Activated CD4-positive, CD25-positive, alpha-beta regulatory T cell treated with anti-CD3 and anti-CD28 coated beads, Interleukin-2, amount 50 U/mL, for 72 hours (primary cell): ENCODE data around the gene SWT1.
A peak's percentile ranks its signal among the peaks of the same experiment; 100 is the strongest.

Source experiments
- DNase-seq: peaks from one replicate; pipeline ENCODE4 v3.0.0; 2021

Gene SWT1, protein sequence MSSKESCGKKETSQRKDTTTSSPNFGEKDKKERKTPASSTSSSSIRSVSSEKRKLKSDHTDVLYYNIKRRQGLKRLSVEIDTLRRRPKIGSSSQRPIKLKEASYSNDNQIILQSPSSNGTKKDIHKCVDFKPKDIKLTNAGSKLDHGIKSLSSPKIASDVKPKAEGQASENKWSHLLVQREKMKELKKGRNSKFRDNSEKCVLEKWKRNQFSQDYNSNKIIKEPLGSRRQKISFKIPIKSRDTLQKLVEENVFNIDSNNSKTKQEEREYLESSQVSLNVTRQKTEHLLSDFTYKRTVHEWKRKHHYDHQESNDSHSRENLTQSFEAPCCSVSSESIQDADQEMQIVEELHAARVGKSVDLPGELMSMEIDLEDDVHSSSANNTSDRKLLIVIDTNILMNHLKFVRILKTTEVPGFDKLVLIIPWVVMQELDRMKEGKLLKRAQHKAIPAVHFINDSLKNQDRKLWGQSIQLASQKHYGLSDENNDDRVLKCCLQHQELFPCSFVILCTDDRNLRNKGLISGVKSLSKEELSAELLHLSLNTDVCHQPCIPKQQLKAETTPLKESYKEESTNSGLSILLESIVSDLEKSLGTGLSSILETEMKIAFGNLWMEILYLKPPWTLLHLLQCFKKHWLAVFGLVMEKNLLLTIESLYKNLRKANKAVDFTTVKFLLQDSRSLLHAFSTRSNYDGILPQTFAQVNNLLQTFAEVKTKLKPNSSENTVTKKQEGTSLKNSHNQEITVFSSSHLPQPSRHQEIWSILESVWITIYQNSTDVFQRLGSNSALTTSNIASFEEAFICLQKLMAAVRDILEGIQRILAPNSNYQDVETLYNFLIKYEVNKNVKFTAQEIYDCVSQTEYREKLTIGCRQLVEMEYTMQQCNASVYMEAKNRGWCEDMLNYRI

DNA sequence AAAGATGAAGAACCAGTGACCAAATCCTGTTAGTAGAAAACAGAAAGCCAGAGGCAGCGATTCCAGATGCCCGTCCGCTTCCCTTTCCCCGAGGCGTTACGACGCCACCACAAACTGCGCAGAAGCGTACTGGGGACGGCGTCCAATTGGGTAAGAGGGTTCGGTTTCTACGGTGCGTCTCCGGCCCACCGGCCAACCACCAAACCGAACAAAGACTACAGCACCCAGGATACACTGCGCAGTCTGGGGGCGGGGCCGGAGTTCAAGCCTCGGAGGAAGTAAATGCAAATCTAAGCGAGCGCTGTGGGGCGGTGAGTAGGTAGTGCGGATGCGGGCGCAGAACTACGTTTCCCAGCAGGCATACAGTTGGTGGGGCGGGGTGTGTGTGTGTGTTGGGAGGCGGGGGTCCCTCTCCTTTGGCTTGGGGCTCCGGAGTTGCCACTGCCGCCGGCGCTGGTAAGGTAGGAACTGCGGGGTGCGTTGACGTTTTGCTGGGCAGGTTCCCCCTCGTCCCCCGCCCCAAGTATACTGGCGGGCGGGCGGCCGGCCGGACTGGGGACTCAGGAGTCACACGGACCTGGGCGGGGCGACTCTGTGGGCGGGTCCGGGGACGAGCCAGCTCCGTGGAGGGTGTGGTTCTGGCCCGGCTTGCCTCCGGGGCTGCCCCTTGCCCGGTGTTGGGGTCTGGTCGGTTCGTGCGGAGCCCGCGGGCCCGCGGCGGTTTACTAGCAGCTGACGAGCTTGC, at the start of gene SWT1, which contains the start of gene TRMT1L:
Gene SWT1, plus strand, starts transcription at position 314 of the 745 bp plus-strand sequence. CDS start 3,675 bp downstream, outside the sequence.
Gene TRMT1L, minus strand, starts transcription at position 100 of the 745 bp plus-strand sequence. CDS start 241 bp downstream, outside the sequence.
- peak; percentile 96 for DNase-seq

DNA sequence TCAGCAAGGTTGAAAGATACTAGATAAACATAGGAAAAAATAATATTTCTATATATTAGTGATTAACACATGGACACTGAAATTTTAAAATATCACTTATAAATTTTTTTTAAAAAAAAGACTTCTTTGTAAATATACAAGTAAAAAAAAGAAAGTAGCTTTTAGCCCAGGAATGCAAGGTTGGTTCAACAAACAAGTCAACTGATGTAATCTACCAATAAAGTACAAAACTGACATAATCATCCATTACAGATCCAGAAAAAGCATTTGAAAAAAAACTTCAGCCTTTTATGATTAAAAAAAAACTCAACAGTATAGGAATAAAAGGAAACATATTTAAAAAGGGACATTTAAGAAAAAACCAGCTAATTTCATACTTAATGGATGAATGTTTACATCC, 48.6 kb upstream of the SWT1 start:
- DNase-seq, result no peak

DNA sequence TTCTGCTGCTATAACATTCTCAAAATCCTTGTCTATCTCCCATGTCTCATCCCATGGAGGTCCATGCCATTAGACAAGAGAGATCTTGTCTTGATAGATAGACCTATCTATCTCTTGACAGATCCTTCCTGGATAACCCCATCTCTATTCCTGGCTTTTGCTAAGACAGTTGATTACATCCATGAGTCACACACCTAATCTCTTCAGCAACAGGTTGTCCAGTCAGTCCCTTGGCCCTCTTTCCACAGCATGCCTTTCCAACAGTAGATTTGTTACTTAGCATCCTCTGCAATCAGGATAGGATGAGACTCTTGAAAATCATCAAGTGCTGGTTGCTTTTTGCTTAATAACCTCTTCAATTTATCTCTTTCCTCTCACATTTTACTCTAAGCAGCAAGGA, 46.8 kb upstream of the SWT1 start:
- no peak for DNase-seq

DNA sequence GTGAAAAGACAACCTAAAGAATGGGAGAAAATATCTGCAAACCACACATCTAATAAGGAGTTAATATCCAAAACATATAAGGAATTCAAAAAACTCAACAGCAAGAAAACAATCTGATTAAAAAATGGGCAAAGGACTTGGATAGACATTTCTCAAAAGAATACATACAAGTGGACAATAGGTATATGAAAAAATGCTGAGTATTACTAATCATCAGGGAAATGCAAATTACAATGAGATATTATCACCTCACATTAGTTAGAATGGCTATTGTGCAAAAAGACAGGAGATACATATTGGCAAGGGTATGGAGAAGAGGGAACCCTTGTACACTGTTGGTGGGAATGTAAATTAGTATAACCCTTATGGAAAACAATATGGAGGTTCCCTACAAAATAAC, 45.1 kb upstream of the SWT1 start:
- no peak for DNase-seq

DNA sequence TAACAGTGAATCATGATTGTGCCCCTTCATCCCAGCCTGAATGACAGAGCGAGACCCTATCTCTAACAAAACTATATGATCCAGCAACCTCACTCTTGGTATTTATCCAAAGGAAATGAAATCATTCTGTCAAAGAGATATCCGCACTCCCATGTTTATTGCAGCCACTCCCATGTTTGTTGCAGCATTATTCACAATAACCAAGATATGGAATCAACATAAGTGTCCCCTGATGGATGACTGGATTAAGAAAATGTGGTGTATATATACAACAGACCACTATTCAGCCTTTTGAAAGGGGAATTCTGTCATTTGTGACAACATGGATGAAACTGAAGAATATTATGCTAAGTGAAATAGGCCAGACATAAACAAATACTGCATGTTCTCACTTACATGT, 44.6 kb upstream of the SWT1 start:
- DNase-seq, result no peak

DNA sequence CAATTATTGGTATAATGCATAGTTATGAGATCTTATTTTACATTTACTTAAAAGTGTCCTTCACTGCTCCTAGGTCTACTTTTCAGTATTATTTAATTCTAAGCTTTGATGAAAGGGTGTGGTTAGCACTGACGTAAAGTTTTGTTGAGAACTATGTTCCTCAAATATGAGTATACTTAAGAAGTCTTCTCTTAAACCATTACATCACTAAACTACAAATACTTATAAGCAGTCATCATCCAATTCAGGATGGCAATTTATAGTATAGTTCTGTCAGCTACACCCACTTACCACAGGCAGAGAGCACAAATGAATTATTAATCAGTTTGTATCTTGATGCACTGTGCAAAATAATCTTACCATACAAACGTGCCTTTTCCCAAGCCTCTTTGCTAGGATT, 27.3 kb upstream of the SWT1 start:
- DNase-seq, result no peak

DNA sequence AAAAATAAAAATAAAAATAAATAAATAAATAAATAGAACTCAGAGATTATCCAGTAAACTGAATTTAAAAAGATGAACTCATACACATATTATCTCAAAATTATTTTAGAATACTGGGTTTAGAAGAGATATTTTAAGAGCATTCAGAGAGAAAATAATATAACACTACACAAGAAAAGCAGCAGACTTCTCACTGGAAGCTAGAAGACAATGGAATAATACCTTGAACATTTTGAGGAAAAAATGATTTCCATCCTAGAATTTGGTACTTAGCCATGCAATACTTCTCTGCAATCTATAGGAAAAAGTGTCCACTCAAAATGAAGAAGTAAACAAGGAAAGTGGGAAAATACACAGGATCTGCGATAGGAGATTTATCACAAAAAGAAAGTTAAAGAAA, 24.4 kb upstream of the SWT1 start:
- DNase-seq, result no peak

DNA sequence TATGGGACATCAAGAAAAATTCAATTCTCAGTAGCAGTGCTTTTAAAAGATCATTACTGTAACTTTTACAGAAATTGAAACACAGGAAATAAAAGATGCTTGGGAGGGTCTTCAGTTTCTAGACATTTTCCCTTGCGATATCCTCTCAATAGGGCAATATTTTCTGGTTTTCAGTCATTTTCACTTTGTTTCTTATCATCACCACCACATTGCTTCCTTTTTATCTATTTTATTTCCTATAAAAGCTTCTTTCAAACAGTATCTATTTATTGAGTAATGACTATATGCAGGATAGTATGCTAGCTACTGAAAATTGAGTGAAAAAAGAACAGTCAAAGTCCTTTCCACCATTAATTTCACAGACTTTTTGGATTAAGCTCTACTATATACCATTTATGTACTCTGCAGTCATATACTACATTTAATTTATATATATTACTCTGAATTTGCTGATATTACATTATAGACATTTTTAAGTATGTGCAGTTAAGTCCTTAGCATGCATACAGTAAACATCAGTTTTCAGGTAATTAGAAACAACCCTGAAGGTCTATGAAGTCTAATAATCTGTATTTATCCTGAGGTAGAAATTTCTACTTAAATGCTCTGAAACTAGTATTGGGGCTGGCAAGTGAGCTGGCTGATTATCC, 18.9 kb upstream of the SWT1 start:
- DNase-seq, result no peak

DNA sequence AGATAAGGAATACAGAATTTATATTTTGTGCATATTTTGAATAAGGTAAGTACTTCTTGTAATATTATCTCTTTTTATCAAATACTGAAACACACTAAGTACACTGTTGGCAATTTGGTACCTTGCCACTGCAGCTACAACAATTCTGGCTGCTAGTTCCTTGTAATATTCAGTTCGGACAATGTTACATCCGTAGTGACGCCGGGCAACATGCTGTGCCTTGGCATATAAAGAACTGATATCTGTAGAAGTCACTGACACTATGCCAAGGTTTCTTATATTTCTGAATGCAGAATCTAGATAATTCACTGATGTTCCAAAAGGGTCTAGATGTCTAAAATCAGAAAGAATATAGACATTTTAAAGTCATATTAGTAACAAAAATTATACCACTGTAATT, 17.7 kb upstream of the SWT1 start:
- no peak for DNase-seq

DNA sequence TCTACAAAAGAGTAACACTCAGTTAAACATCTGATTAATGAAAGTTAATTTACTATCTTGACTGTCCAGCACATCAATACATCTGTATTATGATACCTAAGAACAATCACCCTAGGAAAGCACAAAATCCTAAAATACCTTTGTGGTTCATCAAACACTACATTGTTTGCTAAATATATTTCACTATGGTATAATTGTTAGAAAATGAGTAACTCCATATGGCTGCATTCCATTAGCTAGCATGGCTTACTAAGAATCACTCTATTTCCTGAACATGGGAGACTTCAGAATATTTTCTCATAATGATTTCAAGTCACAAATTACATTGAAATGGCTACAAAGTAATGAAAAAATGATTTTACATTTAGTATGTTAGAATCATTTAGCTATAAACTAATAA, 12.7 kb upstream of the SWT1 start:
- DNase-seq, result no peak

DNA sequence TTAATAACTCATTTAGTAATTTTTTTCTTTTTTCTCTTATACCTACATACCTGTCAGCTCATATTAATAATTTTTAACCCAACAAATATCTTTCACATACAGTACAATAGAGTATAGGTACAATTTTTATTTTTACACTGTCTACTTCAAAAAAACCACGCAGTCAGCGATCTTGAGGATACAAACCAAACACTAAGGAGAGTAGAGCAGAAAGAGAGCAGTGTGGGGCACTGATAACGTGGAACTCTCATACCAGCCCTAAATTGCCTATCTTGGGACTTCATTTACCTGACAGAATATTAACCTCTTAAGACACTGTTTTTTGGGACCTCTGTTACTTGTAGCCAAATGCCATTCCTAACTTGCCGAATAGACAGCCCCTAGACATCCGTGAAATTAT, 5.8 kb upstream of the SWT1 start:
- DNase-seq, result no peak

DNA sequence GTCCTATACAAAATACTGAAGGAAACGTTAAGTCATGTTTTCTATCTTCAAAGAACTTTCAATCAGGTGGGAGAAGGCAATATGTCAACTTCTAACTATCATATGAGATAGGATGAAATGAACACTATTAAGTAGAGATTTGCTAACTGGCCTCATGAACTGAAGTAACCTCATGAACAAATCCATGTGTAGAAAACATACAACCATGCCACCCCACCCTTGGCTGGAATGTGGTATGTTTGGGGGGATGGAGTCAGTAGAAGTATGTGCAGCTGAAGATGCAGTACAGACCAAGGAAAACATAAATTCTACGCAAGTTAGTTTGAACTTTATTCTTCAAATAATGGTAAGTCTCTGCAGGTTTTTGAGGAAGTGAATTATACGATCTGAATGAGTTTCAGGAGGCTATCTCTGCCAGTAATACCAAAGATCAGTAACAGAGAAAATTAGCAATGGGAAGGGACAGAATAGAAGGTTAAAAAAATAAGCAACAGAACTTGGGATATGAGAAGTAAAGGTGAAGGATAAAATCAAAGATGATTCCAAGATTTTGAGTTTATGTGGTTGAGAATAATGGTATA, 4.7 kb upstream of the SWT1 start:
- DNase-seq, result no peak

DNA sequence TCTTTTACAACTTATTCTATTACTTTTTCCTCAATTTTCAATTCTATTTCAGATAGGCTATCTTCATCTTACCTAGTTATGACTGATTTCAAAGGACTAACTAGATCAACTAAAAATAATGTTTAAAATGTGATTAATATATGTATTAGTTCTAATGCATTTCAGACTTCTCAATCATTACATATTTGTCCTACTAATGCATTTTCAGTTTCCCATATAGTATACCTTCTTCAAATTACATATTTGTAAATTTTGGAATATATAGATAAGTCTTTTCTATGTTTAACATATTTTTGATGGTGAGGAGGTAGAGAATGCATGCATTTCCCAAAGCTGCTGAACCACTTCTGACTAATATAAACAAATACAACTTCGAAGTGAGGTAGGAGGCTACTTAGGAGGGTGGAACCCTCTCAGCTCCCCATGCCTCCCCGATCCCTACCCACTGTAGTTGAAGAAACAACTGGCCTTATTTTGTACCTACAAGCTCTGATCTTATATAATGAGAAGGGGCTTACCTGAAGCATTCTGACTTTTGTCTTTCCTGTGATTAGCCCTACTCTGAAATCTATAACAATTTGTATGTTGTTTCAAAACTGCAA, 2.0 kb upstream of the SWT1 start:
- no peak for DNase-seq

DNA sequence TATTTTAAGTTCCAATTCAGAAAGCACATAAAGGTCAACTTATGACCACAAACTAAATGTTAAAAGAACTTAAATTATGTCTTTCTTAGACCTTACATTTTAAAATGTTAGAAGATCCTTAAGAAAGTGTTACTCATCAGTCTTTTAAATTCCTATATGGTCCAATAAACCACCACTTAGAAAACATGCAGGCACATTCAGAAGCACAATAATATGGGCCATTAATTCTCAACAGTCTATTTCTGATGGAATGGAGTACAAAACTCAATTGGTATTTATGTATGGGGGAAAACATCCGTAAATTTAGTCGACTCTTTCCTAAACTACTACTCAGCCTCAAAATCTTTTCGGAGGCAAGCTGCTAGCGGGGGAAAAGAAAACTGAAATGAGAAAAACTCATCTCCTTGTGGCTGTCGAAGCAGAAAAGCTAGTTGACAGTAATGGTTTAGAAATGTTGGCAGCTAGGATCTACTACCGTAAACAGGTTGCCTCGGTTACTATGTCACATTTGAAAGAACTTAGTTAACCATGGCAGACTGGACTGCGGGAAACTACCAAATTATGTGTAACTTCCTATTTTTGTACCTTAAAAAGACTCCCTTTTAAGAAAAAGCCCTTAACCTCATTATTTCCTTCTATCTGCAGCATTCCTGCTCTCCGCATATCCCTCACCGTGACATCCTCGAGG, 1.2 kb upstream of the SWT1 start:
- DNase-seq, result no peak

DNA sequence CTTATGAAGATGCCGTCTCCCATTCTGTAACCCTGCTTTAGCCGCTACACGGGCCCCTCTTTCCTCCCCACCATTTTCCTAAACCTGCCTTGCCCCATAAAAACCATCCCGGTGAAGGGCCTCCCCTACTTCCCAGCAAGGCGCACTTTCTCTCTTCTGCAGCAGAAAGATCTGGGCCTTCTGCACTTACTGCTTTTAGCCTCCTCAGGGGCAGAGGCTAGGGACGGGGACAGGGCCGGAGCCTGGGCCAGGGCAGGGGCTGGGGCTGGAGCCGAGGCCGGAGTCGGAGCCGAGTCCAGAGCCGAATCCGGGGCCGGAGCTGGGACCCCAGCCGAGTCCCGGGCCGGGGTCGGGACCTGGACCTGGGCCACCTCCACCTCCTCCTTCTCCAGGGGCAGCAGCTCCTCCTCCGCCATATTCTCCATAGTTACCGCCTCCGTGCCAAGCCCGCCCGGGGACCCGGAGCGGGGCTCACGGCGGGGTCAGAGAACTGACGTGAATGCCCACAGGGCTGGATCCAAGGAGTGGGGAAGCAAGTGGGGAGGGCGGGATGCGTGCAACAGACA, 596 bp upstream of the SWT1 start:
- no peak for DNase-seq

DNA sequence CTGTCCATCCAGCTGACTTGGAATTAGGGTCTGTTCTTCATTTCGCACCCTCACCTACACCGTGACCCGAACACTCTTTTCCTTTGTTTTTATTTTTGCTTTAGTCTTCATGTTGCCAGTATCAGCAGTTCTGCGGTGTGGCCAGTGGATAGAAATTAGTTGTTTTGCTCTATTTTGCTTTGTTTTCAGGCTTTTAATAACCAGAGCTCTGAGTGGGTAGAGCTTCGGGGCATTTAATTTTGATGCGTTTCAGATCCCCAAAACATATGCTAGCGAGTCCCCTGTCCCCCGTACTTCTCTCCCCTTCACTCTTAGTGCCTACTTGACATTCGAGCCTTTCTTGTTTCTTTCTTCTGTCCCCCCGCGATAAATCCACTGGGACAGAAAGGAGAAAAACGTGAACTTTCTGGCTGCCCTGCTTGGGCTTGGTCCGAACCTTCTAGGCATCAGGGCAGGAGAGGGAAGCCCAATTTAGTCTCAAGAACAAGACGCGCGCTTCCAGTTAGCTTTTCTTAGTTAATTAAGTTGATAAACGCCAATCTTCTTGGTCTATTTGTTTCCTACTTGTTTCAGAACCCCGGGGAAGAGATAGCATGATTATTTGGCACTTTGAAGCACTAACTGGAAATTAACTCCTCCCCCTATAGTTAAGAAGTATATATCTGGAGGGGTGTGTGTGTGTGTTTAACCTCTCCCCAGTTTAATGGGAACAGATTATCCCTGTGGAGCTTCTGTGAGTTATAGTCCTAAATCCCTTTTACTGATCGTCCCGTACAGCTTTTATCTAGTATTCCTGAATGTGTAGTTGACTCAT, 839 bp downstream of the SWT1 start:
- no peak for DNase-seq

DNA sequence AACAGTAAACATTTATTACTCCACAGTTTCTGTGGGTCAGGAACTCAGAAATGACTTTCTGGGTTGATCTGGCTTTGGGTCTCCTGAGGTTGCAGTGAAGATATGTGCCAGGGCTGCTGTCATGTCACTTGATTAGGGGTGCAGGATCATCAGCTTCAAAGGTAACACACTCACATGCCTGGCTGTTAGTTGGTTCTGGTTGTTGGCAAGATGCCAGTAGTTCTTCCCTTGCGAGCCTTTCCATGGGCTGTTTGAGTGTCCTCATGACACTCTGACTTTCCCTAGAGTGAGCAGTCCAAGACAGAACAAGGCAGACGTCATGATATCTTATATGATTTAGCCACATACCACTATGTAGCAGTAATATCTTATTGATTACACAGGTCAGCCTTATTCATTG, 1.8 kb downstream of the SWT1 start:
- no peak for DNase-seq

DNA sequence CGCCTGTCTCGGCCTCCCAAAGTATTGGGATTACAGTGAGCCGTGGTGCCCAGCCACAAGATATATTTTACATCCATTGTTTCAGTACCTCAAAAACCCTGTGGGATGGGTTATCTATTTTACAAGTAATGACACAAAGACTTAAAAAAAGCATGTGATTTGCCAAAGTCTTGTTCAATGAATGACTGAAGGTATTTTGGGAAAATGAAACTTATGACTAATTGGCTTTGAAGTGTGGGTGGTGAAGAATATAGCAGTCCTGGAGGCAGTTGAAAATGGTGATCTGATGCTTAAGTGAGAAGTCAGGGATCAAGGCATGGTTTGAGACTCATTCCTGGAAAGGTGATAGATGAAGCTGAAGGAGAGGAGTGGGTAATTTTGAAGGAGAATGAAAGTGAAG, 3.0 kb downstream of the SWT1 start:
- no peak for DNase-seq

DNA sequence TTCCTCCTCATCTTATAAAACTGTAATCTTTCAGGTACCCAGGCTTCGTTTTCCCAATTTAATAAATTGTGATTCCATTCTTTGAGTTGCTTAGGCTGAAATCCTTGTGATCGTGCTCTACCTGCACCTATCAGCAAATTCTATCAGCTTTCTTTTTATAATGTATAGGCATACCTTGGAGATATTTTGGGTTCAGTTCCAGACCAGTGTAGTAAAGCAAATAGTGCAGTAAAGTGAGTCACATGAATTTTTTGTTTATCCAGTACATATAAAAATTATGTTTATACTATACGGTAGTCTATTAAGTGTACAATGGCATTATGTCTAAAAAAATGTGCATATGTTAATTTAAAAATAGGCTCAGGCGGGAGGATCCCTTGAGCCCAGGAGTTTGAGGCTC, 5.5 kb downstream of the SWT1 start:
- no peak for DNase-seq

DNA sequence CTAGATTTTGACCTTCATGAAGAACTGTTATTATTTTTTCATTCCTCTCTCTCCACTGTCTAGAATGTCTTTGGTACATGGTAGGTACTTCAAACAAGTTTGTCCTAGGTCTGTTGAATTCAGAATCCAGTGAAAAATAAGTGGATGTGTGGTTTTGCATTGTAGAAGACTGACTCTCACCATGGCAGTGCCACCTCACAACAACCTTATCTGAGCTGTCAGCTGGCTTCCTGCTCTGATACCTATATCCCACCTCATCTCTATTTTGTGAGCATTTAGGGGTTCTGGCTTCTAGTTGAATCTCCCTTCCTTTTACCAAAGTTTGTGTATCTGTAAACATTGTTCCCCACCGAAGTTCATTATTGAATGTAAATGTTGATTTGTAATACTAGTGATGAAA, 9.1 kb downstream of the SWT1 start:
- no peak for DNase-seq
